GM19324 (cell line): Measurements from ENCODE around the gene CCDC8.
"Not testable (repeated sequence)": the region's sequence is repeated elsewhere in the genome, so short reads cannot be mapped to it uniquely, and the experiment has no call there.

Experiments
- ATAC-seq: cut with Tn5 transposase; IDR thresholded peaks from one replicate; pipeline ENCODE4 v1.9.1; 2021; ENCODE audit warnings: mild to moderate bottlenecking, moderate library complexity; ENCODE audit not compliant: unreplicated experiment, low FRiP score

Gene CCDC8, protein sequence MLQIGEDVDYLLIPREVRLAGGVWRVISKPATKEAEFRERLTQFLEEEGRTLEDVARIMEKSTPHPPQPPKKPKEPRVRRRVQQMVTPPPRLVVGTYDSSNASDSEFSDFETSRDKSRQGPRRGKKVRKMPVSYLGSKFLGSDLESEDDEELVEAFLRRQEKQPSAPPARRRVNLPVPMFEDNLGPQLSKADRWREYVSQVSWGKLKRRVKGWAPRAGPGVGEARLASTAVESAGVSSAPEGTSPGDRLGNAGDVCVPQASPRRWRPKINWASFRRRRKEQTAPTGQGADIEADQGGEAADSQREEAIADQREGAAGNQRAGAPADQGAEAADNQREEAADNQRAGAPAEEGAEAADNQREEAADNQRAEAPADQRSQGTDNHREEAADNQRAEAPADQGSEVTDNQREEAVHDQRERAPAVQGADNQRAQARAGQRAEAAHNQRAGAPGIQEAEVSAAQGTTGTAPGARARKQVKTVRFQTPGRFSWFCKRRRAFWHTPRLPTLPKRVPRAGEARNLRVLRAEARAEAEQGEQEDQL

DNA sequence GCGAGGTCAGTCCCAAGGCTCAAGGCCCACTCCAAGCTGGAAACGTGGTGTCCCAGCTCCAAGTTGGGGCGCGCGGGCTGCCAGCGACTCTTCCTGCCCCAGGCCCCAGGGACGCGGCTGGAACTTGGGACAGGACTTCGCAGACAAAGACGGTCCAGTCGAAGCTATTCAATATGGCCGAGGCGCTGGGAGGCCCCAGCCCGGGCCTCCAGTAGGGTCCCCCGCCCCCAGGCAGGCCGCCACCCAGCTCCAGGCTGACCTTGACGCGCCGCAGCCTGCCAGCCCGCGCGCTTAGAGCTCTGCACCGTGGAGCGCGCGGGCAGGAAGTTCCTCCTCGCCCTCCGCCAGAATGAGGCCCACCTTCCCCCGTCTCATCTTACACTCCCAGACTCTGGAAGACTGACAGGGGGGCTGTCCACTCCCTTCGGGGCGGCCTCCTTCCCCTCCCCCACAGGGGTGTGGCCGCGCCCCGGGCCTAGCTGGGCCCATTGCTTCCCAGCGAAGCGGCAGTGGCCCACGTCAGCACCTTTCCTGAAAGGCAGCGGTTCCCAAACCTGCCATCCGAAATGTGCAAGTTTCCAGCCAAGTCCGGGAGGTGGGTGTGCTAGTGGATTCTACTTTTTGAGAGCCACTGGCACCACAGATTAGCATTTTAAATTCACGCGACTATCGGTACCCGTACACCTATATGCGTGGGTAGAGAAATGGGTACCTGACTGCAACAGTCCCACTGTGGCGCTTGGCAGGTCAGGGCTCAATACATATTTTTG, at the start of gene CCDC8:
Gene CCDC8 (minus strand): TSS at position 303 of the 770 bp plus-strand sequence. CDS start 754 bp downstream, outside the sequence.
- no peak for ATAC-seq

DNA sequence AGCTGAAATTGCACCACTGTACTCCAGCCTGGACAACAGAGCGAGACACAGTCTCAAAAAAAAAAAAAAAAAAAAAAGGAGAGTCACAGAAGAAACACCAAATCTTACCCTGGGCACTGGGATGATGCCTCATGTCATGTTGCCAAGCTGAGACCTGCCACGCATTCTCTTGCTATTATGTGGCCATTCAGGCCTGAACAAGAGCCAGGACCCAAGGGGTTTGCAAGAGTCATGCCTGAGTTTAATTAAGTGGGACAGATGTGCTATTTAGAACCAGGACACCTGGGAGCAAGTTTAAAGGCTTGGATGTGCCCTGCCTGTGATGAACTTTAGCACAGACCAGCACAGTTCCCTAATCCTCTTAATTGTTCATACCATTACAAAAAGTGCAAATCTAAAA, 48.2 kb upstream of the CCDC8 start:
- no peak for ATAC-seq

DNA sequence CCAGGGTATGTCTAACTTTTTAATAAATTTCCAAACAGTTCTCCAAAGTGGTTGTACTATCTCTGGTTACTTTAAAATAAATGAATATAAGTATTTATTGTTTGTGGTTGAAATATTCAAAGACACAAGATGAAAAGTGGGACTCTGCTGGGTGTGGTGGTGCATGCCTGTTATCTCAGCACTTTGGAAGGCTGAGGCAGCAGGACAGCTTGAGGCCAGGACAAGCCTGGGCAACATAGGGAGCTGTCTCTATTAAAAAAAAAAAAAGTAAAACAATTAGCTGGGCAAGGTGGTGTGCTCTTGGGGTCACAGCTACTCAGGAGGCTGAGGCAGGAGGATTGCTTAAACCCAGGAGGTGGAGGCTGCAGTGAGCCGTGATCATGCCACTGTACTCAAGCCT, 47.6 kb upstream of the CCDC8 start:
- ATAC-seq: no peak

DNA sequence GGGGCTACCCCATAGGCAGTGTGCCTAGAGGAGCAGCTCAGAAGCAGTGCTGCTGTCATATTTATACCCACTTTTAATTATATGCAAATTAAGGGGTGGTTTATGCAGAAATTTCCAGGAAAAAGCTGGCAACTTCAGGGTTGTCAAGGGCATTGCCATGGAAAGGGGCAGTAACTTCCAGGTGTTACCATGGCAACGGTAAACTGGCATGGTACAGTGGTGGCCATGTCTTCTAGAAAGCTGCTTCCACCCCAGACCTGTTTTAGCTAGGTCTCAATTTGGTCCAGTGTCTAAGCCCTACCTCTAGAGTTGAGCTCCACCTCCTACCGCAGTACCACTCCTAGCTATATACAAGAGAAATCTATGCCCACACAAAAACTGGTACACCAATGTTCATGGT, 46.7 kb upstream of the CCDC8 start:
- ATAC-seq: no peak

DNA sequence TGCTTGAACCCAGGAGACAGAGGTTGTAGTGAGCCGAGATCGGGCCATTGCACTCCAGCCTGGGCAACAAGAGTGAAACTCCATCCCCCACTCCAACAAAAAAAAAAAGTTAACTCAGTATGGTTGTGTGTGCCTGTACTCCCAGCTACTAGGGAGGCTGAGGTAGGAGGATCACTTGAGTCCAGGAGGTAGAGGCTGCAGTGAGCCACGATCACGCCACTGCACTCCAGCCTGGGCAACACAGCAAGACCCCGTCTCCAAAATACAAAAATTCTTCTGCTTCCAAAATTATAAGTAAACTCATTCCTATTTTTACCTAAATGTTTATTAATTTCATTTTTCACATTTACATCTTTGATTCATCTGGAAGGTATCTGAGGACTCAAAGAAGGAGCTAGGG, 43.6 kb upstream of the CCDC8 start:
- no peak for ATAC-seq

DNA sequence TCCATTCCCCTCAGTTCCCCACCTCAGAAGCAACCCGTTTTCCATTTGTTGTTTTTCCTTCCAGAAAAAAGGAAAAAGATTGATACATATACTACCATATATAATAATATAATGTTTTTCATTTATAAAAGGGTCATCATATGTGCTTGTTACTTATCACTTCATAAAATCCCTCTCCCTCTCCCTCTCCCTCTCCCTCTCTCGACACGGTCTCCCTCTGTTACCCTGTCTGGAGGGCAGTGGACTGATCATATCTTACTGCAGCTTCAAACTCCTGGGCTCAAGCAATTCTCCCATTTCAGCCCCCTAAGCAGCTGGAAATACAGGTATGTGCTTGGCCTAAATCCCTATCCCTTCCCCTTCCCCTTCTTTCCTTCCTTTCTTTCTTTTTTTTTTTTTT, 40.9 kb upstream of the CCDC8 start:
- ATAC-seq: no peak

DNA sequence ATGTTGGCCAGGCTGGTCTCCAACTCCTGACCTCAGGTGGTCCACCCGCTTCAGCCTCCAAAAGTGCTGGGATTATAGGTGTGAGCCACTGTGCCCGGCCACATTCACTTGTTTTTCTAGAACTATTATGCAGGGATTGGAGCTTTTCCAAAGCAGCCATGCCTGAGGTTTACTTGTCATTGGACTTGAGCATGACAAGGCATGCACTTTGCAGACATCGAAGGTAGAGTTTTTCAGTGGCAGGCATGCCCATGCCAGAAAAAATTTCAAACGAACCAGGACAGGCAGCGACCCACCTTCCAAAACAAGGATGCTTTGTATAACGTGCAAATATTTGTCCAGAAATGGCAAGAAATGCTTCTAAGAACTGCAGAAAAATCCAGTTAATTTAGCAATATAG, 40.3 kb upstream of the CCDC8 start:
- ATAC-seq: no peak

DNA sequence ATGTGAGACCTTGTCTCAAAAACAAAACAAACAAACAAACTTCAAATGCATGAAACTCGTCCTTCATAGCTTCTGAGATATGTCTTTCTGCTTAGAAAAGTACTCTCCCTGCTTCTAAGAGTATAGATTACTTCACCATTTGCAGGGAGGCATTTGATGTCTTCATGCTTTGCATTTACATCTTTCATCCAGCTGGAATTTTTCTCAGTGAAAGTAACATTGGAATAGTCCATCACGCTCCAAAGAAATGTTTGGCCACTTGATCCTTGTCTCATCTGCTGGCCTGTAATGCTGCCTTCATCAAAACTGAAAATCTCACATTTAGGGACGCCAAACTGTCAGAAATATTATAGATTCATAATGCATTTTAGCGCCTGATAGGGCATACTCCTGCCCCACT, 38.8 kb upstream of the CCDC8 start:
- ATAC-seq: no peak

DNA sequence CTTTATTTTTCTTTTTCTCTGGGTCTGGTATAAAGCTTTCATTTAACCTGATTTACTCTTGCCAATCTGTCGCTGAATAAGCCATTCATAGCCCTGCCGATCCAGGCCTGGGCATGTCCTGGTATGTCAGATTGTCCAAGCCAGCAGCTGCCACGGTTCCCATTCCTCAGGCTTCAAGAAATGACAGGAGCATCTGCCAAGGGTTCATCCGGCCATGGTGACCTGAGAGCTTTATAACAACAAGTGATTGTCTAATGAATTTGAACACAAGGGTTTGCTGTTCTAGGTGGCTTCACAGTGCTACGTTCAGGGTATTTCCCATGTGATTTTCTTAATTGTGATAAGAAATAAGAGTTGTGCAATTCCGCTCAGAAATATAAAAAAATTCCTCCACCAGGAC, 38.0 kb upstream of the CCDC8 start:
- no peak for ATAC-seq

DNA sequence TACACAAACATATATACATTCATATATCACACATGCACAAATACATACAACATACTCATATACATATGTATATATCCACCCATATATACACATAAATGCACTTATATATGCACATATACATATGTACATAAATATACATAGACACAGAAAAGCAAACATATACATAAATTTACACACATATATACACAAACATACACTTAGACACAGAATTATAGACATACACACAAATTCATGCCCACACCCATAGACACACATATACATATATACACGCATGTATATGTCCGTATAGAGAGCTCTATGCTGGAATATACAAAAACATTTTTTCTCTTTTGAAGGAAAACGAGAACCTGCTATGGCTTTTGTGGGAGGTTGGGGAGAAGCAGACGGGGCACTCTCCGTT, 37.4 kb upstream of the CCDC8 start:
- no peak for ATAC-seq

DNA sequence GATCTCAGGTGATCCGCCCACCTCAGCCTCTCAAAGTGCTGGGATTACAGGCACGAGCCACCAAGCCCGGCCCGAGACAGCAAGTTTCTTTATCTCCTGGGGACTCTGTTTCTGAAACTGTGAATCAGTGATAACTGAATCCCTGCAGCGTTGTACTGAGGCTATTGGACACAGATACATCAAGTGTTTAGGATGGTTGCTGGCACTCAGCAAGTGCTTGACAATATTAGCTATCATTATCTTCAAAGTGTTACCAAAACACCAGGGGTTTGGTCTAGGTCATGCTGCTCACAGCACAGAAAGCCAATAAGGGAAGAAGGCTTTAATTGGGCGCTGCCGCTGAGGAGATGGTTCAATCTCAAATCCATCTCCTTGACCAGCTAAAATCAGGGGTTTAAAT, 35.9 kb upstream of the CCDC8 start:
- no peak for ATAC-seq

DNA sequence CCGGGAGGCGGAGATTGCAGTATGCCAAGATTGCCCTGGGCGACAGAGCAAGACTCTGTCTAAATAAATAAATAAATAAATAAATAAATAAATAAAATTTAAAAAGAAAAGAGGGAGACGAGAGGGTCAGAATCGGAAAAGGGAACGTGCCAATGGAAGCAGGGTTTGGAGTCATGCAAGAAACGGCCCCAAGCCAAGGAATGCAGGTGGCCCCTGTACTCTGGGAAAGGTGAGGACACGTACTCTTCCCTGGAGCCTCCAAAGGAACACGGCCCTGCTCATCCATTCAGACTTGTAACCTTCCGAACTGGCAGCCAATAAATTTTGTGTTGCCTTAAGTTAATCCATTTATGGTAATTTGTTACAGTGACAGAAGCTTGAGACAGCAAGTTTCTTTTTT, 35.2 kb upstream of the CCDC8 start:
- no peak for ATAC-seq

DNA sequence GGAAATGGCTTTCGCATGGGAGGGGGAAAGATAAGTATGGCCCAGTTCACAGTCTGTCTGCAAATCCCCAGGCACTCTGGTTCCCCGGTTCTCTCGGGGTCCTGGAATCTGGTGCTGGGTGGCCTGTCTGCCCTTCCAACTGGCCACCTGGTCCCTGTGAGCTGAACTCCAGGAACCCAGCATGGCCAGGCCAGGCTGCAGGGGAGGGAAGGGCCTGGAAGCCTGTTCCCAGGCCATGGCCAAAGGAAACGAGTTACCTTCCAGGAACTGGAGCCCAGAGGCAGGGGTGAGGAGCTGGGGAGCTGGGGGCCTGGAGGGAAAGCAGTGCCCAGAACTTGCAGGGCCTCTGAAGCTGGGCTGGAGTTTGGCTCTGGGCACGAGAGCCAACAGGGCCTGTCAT, 34.5 kb upstream of the CCDC8 start:
- no peak for ATAC-seq

DNA sequence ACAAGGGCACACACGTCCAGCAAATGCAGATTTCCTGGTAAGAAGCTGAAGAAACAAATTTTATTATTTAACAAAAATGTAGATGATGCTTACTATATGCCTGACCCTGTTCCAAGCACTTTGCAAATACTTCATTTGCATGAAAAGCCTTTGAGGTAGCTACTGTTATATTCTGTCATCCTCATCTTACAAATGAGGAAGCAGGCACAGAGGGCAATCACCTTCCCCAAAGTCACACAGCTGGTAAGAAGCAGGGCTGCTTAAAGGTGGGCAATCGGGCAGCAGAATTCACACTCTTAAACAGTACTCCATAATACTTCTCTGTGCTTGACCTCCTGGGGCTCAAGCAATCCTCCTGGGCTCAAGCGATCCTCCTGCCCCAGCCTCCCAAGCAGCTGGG, 33.6 kb upstream of the CCDC8 start:
- ATAC-seq: no peak

DNA sequence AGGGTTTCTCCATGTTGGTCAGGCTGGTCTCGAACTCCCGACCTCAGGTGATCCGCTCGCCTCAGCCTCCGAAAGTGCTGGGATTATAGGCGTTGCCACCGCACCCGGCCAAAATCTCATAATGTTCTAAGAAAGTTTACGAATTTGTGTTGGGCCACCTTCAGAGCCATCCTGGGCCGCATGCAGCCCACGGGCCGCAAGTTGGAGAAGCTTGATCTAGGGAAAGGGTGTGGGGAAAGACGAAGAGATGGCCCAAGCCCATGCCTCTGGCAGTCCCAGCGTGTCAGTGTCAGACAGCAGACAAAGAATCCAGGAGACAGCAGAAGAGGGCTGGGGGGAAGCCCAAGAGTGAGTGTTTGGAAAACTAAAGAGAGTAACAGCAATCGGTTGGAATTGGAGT, 32.7 kb upstream of the CCDC8 start:
- no peak for ATAC-seq

DNA sequence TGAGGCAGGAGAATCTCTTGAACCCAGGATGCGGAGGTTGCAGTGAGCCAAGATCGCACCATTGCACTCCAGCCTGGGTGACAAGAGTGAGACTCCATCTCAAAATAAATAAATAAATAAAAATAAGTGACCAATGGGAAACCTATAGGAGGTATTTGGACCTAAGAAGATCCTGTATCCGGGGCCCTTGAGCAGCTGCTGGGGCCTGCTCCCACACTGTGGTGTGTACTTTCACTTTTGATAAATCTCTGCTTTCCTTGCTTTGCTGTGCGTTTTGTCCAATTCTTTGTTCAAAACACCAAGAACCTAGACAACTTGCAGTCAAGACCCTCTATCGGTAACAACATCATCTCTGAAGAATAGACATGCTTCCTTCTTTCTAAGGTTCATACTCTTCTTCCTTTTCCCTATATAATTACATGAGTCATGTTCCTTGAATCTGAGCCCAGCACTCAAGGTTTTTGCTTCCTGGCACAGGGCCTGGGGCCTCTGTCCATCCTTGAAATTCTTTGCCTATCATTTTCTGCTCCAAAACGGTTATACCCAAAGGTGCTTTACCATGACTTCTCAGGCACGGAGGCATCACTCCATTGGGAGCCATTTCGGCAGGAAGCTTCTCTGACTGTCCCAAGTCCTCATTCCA, 29.6 kb upstream of the CCDC8 start:
- no peak for ATAC-seq

DNA sequence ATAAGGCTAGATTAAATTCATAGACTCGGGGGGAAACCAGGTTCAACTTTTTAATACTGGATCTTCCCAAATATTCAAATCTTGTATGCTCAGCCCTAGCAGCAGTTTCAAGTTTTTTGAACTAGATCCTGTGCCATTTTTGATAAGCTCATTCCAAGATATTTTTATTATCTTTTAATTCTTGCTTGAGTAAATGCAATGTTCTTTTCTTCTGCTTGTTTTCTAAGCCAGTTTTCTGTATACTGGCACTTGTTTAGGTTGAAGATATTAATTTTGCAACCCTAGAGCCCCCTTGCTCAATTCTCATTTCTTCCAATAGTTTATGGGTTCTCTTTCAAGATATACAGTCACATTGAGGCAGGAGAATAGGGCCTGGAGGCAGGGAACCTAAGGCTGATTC, 28.5 kb upstream of the CCDC8 start:
- no peak for ATAC-seq

DNA sequence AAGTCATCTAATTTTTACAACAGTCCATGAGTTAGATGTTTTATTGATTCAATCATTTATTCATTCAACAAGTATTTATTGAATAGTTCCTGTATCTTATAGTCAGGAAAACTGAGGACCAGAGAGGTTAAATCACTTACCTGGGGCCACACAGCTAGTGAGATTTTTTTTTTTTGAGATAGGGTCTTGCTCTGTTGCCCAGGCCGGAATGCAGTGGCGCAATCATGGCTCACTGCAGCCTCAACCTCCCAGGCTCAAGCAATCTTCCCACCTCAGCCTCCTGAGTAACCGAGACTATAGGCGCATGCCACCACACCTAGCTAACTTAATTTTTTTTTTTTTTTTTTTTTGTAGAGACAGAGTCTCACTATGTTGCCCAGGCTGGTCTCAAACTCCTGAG, 22.3 kb upstream of the CCDC8 start:
- ATAC-seq: not testable (repeated sequence)

DNA sequence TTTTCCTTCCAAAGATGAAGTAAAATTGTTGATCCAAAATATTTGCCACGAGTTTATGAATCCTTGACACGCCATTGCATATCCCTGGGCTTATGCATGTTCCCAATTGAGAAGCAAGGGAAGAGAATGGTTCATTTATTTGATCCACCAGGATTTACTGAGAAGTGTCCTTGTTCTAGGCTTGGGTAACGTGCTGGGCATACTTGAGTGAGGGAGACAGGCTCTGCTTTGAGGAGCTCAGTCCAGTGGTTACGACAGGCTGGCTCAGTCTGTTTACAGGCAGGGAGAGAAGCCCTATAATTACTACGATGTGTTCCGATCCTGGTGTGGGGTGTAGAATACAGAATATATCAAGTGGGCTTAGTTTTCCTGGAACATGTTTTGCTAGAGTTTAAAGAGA, 21.6 kb upstream of the CCDC8 start:
- no peak for ATAC-seq

DNA sequence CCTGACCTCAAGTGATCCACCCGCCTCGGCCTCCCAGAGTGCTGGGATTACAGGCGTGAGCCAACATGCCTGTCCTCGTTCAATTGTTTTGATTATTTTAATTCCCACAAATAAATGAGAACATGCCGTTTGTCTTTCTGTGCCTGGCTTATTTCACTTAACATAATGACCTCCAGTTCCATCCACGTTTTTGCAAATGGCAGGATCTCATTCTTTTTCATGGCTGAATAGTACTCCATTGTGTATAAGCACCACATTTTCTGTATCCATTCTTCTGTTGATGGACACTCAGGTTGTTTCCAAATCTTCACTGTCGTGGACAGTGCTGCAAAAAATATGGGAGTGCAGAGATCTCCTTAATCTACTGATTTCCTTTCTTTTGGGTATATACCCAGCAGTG, 20.1 kb upstream of the CCDC8 start:
- ATAC-seq: not testable (repeated sequence)

DNA sequence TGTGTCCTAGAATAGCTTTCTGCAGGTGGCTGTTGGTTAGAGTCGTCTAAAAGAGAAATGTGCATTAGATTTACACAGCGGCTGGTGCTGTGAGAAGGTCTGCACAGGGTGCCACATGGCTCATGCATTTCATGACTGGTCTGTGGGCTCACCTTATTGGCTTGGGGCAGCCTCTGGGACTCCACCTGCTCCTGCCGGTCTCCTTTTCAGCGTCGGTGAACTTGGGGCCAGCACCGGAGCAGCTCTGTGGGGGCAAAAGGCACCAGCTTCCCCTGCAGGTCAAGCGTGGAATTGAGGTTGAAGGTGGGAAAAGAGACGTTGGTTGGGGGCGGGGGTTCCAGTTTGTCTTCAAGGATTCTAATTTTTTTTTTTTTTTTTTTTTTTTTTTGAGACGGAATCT, 18.5 kb upstream of the CCDC8 start:
- ATAC-seq: no peak
